ENCODE results near the gene DDX11.
"Not testable (repeated sequence)": the region's sequence is repeated elsewhere in the genome, so short reads cannot be mapped to it uniquely, and the experiment has no call there.

DNA sequence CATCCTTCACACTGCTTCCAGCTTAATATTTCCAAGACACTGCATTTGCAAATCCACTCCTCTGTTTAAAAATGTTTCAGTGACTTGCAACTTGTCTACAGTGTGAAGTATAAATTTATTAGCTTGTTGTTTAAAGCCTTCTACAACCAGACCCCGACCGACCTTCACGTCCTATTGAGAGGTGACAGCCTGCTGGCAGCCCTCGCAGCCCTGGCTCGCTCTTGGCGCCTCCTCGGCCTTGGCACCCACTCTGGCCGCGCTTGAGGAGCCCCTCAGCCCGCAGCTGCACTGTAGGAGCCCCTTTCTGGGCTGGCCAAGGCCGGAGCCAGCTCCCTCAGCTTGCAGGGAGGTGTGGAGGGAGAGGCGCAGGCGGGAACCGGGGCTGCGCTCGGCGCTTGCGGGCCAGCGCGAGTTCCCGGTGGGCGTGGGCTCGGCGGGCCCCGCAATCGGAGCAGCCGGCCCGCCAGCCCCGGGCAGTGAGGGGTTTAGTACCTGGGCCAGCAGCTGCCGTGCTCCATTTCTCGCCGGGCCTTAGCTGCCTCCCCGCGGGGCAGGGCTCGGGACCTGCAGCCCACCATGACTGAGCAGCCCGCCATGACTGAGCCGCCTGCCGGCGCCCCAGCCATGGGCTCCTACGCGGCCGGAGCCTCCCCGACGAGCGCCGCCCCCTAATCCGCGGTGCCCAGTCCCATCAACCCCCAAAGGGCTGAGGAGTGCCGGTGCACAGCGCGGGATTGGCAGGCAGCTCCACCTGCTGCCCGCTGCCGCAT lies 2.5 kb upstream of the DDX11 start:
- not testable (repeated sequence) for TF ChIP-seq CTCF (IDR thresholded peaks at IDR 0.05; ENCODE audit: low read length); EZH2 (optimal IDR thresholded peaks at IDR 0.05; ENCODE audit: low read depth, low read length)

Data from MM.1S (cell line).